Measurements from ENCODE around the gene GPATCH2.
A peak's percentile ranks its signal among the peaks of the same experiment; 100 is the strongest.
"Not testable (repeated sequence)": the region's sequence is repeated elsewhere in the genome, so short reads cannot be mapped to it uniquely, and the experiment has no call there.

Gene GPATCH2

GRCh38 chr1:217630711-217631591 is at the start of gene GPATCH2, which contains the start of gene SPATA17:
Gene GPATCH2, minus strand, starts transcription at chr1:217631090. Its CDS starts 119 bp downstream, at chr1:217630971.
Gene SPATA17, plus strand, starts transcription at chr1:217631344. Its CDS starts 35 bp downstream, at chr1:217631379.
- DNase-seq: peak; percentile 62 to 67

GRCh38 chr1:217674028-217674729 is 43.3 kb upstream of the GPATCH2 start:
- no peak for DNase-seq

GRCh38 chr1:217673387-217673786 is 42.5 kb upstream of the GPATCH2 start:
- no peak for DNase-seq

GRCh38 chr1:217668351-217668940 is 37.6 kb upstream of the GPATCH2 start:
- DNase-seq: no peak

- DNase-seq: no peak
Measured at GRCh38 chr1:217661407-217661806, 30.5 kb upstream of the GPATCH2 start.

GRCh38 chr1:217660353-217661062 is 29.6 kb upstream of the GPATCH2 start:
- DNase-seq: no peak

GRCh38 chr1:217650674-217651073 is 19.8 kb upstream of the GPATCH2 start:
- no peak for DNase-seq

GRCh38 chr1:217647791-217648190 is 16.9 kb upstream of the GPATCH2 start:
- no peak for DNase-seq

GRCh38 chr1:217642455-217642854 is 11.6 kb upstream of the GPATCH2 start:
- DNase-seq: no peak

GRCh38 chr1:217627431-217627830 is 3.5 kb downstream of the GPATCH2 start:
- no peak for DNase-seq

GRCh38 chr1:217626321-217626720 is 4.6 kb downstream of the GPATCH2 start:
- DNase-seq: no peak

GRCh38 chr1:217622042-217622441 is 8.8 kb downstream of the GPATCH2 start:
- no peak for DNase-seq

- DNase-seq: no peak
Measured at GRCh38 chr1:217620814-217621213, 10.1 kb downstream of the GPATCH2 start.

GRCh38 chr1:217617126-217617525 is 13.8 kb downstream of the GPATCH2 start:
- no peak for DNase-seq

GRCh38 chr1:217614200-217614712 is 16.6 kb downstream of the GPATCH2 start:
- no peak for DNase-seq

- no peak for DNase-seq
Measured at GRCh38 chr1:217605390-217605789, 25.5 kb downstream of the GPATCH2 start.

- no peak for DNase-seq
Measured at GRCh38 chr1:217602380-217602779, 28.5 kb downstream of the GPATCH2 start.

GRCh38 chr1:217599154-217599553 is 31.7 kb downstream of the GPATCH2 start:
- DNase-seq: no peak

GRCh38 chr1:217590598-217590997 is 40.3 kb downstream of the GPATCH2 start:
- DNase-seq: no peak

GRCh38 chr1:217586586-217586985 is 44.3 kb downstream of the GPATCH2 start:
- DNase-seq: no peak

- no peak for DNase-seq
Measured at GRCh38 chr1:217585577-217585976, 45.3 kb downstream of the GPATCH2 start.

- DNase-seq: not testable (repeated sequence)
Measured at GRCh38 chr1:217584286-217584811, 46.5 kb downstream of the GPATCH2 start.

Measured in activated CD4-positive, alpha-beta T cell treated with anti-CD3 and anti-CD28 coated beads, Interleukin-2, amount 50 U/mL, for 4 hours (primary cell).